GM18499 (cell line): Measurements from ENCODE around the gene CYB561A3.
"Not testable (repeated sequence)": the region's sequence is repeated elsewhere in the genome, so short reads cannot be mapped to it uniquely, and the experiment has no call there.

ENCODE experiments used
- ATAC-seq: cut with Tn5 transposase; IDR thresholded peaks from one replicate; pipeline ENCODE4 v1.9.1; 2021; ENCODE audit warnings: moderate number of reproducible peaks; ENCODE audit not compliant: insufficient read depth, unreplicated experiment

The CYB561A3 gene, protein sequence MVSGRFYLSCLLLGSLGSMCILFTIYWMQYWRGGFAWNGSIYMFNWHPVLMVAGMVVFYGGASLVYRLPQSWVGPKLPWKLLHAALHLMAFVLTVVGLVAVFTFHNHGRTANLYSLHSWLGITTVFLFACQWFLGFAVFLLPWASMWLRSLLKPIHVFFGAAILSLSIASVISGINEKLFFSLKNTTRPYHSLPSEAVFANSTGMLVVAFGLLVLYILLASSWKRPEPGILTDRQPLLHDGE

DNA sequence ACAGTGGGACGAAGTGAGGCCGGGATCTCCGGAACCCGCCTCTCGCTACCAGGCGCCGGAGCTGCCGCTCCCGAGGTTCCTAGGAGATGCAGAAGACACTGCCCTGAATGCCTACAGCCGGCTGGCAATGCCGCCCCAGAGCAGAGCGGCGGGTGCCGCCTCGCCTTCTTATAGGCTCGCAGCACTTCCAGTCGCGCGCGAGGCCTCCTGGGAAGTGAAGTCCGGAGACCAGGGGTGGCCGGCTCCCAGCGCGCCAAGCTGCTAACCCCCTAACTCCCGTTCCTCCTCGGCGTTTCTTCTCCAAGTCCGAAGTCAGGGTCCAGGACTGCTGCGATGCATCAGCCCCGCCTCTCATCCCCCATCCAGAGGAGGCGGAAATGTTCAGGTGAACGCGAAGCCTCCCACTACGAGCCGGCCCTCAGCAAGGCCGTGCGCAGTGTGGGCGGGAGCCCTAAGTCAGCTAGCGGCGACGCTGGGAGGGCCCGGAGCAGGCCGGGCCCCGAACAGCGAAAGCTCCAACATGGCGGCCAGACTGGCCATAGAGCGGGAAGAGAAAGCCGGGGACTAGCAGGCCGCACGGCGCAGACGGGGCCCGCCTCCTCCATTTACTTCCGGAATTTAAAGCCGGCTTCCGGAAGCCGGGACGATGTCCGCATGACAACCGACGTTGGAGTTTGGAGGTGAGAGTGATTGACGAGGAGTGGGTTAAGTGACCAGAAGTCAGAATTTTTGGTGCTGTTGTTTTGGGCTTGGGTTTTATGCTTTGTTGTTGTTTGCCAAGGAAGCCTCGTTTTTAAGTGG, at the start of gene CYB561A3, which contains the start of gene TMEM138:
Gene CYB561A3 (minus strand): TSS at position 142 of the 801 bp plus-strand sequence. CDS start 5,169 bp downstream, outside the sequence.
Gene TMEM138 (plus strand): TSS at position 634 of the 801 bp plus-strand sequence. CDS start 2,017 bp downstream, outside the sequence.
- ATAC-seq, result peak; percentile 54

- ATAC-seq, result no peak
Measured at GRCh38 chr11:61406991-61407728, 45.5 kb upstream of the CYB561A3 start.

DNA sequence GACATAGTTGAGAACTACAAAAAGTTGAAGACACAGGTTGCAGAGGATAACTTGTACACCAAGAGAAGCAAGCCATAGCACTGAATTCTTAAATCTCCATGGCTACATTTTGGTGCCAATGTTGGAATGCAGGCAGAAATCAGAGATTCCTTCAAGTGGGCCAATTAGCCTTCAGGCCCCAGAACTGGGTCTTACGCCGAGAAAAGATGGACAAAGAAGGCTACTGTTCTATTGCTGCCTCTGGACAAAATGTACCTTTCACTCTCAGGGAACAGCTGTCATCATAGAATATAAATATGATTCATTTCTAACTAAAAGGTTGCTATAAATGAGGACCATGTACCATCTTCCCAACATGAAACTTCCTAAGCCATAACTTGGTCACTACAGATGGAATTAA, 44.4 kb upstream of the CYB561A3 start:
- ATAC-seq, result no peak

GRCh38 chr11:61404641-61405040, 43.0 kb upstream of the CYB561A3 start:
- no peak for ATAC-seq

DNA sequence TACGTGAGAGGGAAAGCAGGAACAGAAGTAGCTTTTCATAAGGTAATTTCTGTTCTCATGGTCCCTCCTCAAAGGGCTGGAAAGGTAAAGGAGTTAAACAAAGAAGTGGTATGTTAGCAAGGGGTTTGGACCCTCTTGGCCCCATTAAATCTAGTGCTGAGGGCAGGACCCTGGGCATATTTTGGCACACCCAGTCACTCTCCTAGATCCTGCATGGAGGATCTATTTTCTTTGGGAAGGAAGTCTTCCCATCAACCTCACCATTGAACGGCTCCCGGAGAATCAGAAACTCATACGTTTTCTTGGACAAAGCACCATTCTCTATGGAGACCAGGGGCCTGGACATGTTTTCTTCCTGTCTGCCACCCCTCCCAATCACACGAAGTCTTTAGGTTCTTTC, 42.4 kb upstream of the CYB561A3 start:
- ATAC-seq, result no peak

DNA sequence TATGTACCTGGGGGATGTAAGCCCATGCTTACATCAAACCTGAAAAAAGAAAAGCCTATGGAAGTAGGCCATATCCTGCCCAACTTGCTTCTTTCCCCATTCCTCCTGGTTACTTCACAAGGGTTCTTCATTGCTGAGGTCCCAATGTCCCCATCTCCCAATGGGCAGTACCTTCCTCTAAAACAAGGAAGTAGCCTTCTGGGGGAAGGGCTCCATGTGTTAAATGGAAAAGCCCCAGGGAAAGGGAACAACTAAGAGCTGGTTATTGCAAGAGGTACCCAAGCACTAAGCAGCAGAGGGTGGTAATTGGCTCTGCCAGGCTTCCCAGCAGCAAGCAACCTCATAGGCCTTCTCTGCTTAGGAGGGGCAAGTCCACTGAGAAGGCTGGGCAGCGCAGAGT, 42.0 kb upstream of the CYB561A3 start:
- no peak for ATAC-seq

- no peak for ATAC-seq
Measured at GRCh38 chr11:61401573-61401972, 39.9 kb upstream of the CYB561A3 start.

DNA sequence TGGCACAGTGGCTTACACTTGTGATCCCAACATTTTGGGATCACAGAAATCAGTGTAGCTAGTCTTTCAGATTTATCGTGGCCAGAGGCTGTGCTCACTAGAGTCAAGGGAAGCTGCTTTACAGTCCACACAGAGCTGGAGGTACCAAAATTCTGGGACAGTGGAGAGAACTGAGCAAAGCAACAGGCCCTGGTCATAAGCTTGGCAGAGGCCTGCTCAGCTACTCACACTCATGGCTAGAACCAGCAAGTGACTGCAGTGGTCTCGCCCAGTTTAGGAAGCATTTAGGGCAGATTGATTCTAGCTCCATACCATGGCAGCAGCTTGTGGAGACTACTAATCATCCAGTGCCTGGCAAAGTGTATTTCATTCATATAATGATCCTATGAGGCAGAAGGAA, 39.5 kb upstream of the CYB561A3 start:
- no peak for ATAC-seq

DNA sequence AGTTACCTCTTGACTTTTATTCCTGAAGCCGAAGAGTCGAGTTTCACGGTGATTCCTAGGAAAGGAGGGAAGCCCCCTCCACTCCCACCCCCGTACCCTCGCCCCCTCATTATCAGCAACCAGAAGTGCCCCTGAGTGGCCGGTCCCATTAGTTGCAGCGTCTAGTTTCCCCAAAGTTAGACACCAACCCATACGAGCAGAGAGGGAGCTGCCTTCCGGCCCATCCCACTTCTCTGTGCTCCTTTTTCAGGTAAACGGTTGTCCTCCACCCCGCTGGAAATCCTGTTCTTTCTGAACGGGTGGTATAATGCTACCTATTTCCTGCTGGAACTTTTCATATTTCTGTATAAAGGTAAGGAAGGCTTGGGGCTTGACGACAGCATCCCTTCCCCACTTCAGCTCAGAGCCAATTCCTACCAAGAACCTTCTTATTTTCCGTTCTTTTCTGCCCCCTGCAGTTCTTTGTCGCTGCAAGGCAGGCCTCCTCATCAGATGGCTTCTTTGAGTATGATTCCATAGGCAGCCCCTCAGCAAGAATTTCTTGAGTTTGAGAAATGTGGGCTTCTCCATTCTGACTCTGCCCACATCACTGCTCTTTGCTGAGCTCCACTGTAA, 31.4 kb upstream of the CYB561A3 start:
- no peak for ATAC-seq

DNA sequence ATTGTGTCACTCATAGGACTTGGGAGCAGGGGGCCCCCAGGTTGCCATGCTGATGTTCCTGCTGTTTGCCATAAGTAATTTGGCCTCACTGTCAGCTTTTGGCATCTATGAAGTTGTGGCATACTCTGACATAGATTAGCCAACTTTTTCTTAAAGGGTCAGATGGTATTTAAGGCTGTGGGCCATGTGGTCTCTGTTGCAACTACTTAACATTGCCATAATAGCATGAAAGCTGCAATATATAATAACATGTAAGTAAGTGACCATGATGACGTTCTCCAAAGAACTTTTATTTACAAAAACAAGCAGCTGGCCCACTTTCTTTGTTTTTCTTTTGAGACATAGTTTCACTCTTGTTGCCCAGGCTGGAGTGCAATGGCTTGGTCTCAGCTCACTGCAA, 28.5 kb upstream of the CYB561A3 start:
- no peak for ATAC-seq

GRCh38 chr11:61384271-61385242, 22.9 kb upstream of the CYB561A3 start:
- no peak for ATAC-seq

DNA sequence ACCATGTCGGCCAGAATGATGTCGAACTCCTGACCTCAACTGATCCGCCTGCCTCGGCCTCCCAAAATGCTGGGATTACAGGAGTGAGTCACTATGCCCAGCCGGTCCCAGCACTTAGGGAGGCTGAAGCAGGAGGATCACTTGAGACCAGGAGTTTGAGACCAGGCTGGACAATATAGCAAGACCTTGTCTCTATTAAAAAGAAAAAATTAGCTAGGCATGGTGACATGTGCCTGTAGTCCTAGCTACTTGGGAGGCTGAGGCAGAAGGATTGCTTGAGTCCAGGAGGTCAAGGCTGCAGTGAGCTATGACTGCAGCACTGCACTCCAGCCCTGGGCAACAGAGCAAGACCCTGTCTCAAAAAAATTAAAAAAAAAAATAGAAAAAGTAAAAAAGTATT, 22.2 kb upstream of the CYB561A3 start:
- not testable (repeated sequence) for ATAC-seq

GRCh38 chr11:61380884-61381283, 19.2 kb upstream of the CYB561A3 start:
- no peak for ATAC-seq

DNA sequence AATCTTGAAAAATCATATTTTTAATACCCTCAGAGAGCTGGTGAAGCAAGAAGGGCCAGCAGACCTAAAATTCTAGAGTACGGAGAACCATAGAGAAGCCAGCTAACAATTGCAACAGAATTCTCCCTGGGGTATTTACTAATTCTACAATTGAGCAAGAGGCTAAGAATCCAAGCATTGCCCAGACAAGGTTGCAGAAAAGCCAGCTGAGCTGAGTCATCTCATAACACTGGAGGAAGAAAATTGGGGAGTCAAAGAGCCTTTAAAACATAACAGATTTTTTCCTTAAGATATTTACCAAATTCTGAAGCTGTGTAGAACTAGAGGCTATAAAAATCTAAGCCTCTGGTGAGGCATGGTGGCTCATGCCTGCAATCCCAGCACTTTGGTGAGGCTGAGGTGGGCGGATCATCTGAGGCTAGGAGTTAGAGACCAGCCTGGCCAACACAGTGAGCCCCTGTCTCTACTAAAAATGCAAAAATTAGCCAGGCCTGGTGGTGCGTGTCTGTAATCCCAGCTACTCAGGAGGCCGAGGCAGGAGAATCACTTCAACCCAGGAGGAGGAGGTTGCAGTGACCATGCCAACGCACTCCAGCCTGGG, 17.1 kb upstream of the CYB561A3 start:
- ATAC-seq, result no peak

DNA sequence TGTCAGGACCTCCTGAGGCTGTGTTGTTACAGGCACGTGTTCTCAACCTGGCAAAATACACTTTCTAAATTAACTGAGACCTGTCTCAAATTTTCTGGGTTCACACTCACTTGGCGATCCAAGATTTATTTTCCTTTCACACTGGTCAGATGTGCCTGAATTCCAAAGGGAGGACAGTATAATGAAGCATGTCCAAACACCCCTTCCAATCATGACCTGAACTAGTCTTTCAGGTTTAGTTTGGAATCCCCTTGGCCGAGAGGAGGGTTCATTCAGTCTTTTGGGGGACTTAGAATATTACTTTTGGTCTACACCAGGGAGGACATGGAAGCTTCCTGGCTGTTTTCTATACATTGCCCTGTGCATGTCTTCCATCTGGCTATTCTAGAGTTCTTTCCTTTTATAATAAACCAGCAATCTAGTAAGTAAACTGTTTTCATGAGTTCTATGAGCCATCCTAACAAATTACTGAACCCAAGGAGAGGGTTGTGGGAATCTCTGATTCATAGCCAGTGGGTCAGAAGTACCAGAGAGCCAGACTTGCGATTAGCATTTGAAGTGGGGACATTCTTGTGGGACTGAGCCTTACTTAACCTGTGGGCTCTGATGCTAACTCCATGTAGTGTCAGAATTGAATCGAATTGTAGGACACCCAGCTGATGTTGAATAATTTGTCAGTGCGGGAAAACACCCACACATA, 15.9 kb upstream of the CYB561A3 start:
- ATAC-seq, result no peak

DNA sequence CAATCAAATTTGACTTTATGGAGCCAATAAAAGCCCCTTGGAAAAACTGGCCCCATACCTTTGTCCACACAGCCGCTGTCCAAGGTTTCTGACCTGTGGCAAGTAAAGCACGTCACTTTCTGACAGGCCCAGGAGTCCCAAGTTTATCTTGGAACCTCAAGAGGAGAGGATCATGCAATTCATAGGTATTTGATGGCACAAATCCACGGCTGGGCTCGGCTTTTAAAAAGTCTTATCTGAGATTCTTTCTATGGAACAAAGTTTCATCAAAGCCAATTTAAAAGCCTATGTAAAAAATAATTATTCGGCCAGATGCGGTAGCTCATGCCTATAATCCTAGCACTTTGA, 14.1 kb upstream of the CYB561A3 start:
- ATAC-seq, result no peak

DNA sequence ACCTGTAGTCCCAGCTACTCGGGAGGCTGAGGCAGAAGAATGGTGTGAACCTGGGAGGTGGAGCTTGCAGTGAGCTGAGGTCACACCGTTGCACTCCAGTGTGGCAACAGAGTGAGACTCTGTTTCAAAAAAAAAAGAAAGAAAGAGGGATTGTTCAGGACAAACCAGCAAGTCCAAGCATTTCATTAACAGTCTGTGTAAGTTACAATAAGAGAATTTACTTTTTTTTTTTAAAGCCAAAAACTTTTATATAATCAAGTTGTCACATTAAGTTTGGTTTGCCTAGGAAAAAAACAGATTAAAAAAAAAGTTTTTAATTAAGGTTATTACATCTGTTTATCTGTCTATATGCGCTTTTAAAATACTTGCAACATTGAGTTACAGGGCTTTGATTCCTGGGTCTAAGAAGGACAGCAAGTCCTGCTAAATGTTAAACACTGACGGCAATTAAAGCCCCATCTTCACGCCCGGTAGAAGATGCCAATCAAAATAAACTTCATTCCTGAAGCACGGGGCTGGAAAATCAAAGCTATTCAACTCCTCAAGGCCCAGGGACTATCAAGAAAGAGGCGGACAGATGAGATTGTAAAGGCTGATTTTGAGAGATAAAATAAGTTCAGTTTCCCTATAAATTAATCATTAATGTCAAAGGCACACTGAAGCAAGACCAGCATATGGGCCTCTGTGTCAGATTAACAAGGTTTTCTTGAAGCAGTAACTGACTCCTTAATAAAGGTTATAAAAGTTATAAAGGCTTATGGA, 11.2 kb upstream of the CYB561A3 start:
- no peak for ATAC-seq
